ES-I3 (cell line): ENCODE results near the gene TMEM212.

Experiments
- H3K36me3 ChIP-seq: 2 replicates; pipeline ENCODE4 v1.6.1; 2013; ENCODE audit warnings: mild to moderate bottlenecking, low read length, control low read depth, moderate library complexity; ENCODE audit not compliant: insufficient read depth
- H3K4me1 ChIP-seq: 2 replicates; pipeline ENCODE4 v1.6.1; 2013; ENCODE audit warnings: mild to moderate bottlenecking, control low read depth, low read length; ENCODE audit not compliant: insufficient read depth
- H3K9ac ChIP-seq: 2 replicates; pipeline ENCODE4 v1.6.1; 2013; ENCODE audit warnings: low read depth, mild to moderate bottlenecking, low read length, moderate library complexity
- H3K9me3 ChIP-seq: 2 replicates; pipeline ENCODE4 v1.6.1; 2013; ENCODE audit warnings: mild to moderate bottlenecking, low read length, moderate library complexity; ENCODE audit not compliant: control insufficient read depth, insufficient read depth

Gene TMEM212

DNA sequence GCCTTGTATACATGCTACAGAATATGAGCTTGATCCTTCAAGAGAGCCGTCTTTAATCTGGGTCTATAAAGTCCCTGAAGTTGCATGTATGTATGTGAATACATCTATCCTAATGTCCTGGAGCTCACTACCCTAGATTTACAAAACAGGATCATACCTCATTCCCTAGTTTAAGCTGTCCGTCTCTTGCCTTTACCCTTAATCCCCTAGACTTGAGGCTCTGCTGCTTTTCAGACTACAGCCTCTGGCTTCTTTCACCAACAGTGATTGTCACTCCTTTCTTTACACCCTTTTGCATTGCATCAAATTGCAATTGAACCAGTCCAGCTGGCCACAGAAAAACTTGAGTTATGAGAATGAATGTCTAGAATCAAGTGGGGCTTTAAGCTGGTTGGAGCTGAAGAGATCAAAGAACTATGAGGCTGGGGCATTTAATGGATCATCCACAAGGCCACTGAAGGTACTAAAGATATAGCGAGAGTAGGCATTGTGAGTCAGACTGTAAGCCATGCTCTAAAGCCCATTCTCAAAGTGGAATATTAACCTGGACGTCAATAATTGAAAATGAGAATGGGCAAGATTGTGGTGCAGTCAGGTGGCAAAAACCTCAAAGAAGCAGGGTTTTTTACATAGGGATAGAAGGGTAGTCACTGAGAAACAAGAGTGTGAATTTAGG, 20.6 kb upstream of the TMEM212 start:
- peaks cover 18% of the 10 kb centered on the region for H3K4me1 ChIP-seq

DNA sequence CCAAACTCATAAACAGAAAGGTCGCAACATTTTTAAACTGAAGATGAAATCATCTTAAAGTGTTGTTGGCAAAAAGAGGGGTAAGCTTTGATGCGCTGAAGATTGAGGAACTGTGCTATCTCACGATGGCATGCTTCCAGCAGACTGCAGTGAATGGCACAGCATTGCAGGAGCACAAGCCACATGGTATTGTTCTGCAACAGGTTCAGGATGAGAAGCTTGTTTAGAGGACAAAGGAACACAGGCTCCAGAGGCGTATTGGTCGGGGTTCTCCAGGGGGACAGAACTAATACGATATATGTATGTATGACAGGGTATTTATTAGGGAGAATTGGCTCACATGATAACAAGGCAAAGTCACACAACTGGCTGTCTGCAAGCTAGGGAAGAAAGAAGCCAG, 19.0 kb upstream of the TMEM212 start:
- Histone ChIP-seq H3K9me3 (no peaks in the 10 kb centered on the region), H3K4me1 (peaks cover 18% of the 10 kb centered on the region), H3K9ac (no peak overlapping the region), H3K36me3 (no peaks in the 10 kb centered on the region)

More for the DNA sequence above, 20.6 kb upstream of the TMEM212 start:
- H3K36me3 ChIP-seq, result no peaks in the 10 kb centered on the region
- H3K9me3 ChIP-seq, result no peaks in the 10 kb centered on the region
- H3K9ac ChIP-seq, result no peak overlapping the region

DNA sequence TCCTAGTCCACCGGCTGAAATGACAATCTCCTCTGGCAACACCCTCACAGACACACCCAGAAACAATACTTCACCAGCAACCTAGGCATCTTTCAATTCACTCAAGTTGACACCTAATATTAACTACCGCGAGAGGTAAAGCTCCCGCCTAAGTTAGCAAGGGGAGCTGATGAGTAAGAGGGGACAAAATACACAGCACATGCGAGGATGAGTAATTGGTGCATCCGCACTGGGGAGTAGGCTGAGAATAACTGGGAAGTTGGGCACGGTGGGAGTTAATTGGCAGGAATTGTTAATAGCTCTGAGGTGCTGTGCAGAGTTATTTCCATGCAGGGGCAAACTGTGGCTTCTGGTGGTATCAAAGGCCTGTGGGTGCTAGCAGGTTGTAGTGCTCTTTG, 18.3 kb upstream of the TMEM212 start:
- no peaks in the 10 kb centered on the region for H3K36me3 ChIP-seq
- no peaks in the 10 kb centered on the region for H3K9me3 ChIP-seq
- H3K9ac ChIP-seq, result no peak overlapping the region
- H3K4me1 ChIP-seq, result peaks cover 18% of the 10 kb centered on the region

DNA sequence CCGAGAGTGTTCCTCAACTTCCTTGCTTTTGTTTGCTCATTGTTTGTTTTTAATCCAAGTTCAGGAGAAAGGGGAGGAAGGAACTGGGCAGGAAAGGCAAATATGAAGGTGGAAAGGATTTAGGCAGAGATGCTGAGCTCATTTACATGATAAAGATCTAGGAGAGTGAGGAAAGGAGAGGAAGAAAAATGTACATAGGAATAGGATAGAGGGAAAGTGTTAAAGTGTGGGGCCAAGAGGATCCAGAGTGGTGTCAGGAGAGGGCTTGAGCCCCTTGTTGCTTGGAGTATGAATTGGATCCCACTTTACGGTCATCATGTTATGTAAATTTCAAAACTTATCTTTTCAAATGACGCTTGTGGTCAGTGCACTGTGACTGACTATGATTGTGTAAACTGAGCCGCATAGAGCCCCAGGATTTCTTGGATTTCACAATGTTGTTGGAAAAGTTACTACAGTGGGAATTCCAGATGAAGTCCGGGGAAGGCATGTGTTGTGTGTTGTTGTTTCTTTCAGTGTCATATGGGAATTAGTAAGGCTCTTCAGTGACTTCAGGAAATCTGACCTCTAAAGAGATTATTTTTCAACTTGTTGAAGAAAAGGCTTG, 17.8 kb upstream of the TMEM212 start:
- Histone ChIP-seq H3K4me1 (peaks cover 18% of the 10 kb centered on the region), H3K36me3 (no peaks in the 10 kb centered on the region), H3K9me3 (no peaks in the 10 kb centered on the region), H3K9ac (no peak overlapping the region)

DNA sequence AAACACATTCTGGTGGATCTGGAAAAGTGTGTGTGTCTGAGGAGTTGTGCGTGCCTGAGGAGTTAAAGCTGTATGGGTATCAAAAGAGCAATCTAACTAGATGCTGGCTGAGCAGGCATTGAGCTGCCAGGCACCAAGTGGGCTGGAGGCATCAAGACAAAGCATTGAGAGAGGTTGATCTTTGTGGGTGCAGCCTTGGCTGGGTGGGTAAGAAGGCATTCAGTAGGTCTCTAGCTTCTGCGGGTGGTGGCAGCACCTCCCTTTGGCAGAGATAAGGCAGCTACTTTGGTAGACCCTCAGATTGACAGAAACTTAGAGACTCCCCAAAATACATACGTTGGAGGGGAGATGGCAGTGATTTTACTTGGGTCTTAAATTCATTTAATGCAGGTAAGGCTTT, 15.8 kb upstream of the TMEM212 start:
- no peaks in the 10 kb centered on the region for H3K9me3 ChIP-seq
- H3K4me1 ChIP-seq, result peaks cover 11% of the 10 kb centered on the region
- no peaks in the 10 kb centered on the region for H3K36me3 ChIP-seq
- H3K9ac ChIP-seq, result no peak overlapping the region

DNA sequence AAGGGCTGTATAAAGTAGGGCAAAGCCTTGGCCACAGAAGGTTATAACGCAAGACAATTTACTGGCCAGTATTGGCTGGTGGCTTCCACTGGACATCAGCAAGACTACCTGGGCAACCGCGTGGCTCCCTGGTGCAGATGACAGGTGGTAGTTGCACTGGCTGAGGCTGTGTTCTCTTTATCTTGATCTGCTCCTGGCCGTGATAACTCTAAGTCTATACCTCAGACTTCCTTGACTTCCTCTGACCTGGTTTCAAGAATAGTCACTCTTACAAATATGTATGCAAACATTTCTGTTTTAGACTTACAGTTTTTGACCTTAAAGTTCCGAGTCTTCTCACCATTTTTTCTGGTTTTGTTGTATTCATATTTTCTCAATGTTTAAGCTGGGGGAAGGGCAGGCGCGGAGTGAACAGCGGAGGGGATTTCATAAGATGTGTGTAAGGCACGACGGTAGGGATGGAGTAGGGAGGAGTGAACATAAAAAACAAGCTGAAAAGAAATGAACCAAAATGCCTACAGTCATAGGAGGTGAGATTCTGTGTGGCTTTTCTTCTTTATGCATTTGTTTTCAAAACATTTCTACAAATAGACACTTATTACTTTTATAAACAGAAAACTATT, 15.2 kb upstream of the TMEM212 start:
- Histone ChIP-seq H3K4me1 (peaks cover 10% of the 10 kb centered on the region), H3K9me3 (no peaks in the 10 kb centered on the region)

DNA sequence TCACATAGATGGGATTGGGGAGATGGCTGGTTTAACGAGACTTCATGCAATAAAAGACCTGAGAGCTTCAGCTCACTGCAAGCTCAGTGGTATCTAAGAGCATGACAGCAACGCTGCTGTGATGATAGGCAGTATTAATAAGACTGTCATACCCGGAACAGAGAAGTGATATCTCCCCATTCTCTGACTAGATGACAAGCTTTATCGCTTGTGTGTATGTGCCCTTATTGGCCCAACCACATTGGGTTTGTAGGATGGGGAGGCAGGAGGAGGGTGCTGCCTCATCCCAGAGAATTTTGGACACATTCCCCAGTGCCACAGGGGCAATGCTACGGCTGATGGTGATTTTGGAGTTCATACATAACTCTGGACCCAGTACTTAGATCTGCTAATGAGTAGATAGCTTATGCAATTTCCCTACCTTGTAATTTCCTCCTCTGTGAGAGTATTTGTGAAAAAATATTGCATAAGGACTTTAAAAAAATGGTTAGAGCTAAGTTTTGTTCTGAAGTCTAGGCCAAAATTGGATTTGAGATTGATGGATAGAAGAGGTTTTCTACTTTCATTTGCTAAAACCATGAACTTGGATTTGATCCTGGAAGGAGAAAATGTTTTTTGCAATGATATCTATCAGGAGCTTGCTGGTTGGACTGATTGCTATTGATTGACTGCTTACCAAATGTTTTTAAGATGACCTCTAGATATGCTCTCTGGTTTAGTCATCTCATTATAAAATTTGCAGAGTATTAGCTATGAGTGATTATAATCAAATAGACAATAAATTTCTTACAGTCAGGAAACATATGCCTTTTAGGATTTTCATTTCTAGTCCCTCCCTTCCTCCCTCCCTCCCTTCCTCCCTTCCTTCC, 14.0 kb upstream of the TMEM212 start:
- Histone ChIP-seq H3K36me3 (no peaks in the 10 kb centered on the region), H3K4me1 (peaks cover 10% of the 10 kb centered on the region), H3K9me3 (no peaks in the 10 kb centered on the region), H3K9ac (no peak overlapping the region)

More for the DNA sequence above, 15.2 kb upstream of the TMEM212 start:
- Histone ChIP-seq H3K9ac (no peak overlapping the region), H3K36me3 (no peaks in the 10 kb centered on the region)

DNA sequence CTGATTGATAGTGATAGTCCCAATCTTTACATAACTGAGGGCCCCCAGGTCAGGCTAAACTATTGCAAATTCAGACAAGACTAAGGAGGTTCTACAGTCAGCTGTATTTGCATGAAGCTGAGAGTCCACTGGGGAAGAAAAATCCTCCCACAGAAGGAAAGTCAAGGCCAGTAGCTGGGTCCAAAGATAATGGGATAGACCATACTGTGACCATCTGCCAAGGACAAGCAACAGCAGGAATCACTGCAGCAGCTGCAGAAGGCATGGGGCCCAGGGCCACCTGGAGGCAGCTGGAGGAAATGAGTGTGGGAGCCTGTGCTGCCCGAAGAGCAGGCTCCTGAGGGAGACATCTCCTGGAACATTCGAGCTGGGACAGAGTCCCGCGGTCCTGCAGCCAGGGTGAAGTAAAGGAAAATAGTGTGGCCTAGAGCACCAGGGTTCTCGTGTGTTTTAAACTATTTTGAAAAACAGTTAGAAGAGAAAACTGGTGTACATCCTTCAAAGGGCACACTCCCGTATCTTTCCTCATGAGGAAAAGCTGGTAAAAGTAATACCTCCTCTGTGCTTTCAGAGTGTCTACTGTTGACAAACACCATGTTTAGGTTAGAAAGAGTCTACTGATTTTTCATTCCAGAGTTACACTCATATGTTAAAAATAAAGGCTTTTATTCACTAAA, 13.2 kb upstream of the TMEM212 start:
- H3K9me3 ChIP-seq, result no peaks in the 10 kb centered on the region
- H3K36me3 ChIP-seq, result no peaks in the 10 kb centered on the region
- H3K4me1 ChIP-seq, result peaks cover 8% of the 10 kb centered on the region
- H3K9ac ChIP-seq, result no peak overlapping the region

DNA sequence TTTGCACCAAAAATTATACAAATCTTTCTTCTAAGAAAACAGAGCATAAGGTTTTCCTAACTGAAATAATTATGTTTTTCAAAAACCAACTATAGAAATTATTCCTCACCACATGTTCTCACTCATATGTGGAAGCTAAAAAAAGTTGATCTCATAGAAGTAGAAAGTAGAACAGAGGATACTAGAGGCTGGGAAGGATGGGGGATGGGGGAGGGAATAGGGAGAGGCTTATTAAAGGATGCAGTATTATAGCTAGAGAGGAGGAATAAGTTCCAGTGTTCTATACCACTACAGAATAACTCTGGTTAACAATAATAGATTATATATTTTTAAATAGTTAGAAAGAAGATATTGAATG, 12.7 kb upstream of the TMEM212 start:
- peaks cover 4% of the 10 kb centered on the region for H3K4me1 ChIP-seq
- H3K9ac ChIP-seq, result no peak overlapping the region
- H3K36me3 ChIP-seq, result no peaks in the 10 kb centered on the region
- H3K9me3 ChIP-seq, result no peaks in the 10 kb centered on the region

DNA sequence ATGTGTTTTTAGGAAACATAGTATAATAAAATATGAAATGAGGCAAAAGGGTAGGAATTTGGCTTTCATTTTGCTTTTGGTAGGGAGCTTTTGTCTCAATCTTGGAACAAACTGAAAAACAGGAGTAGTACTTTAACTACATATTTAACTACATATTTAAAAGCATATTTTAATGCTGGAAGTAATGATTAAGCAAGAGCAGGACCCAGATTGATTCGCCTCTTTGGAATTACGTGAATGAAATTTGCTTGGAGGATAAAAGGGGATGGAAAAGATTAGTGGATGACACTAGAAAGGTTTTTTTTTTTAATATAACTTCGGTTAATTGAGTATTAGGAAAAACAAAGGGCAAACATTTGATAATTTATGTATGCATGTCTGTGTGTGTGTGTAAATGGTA, 11.2 kb upstream of the TMEM212 start:
- H3K9me3 ChIP-seq, result no peaks in the 10 kb centered on the region
- H3K4me1 ChIP-seq, result no peaks in the 10 kb centered on the region
- no peak overlapping the region for H3K9ac ChIP-seq
- no peaks in the 10 kb centered on the region for H3K36me3 ChIP-seq

DNA sequence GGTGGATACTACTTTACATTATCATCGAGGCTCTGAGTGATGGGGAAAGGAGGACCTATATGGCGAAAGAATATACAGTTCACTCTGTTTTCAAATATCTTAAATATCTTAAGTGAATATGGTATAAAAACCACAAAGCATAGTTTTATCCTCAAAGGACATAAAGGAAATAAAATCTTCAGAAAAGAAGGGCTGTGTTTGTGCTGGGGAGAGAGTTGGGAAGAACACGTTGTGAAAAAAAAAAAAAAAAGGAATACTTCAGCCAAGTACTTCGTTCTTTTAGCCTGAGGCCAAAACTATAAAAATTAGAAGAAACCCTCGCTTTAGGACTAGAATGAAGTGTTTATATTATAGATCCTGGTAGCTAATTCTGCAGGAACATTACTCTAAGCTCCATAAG, 10.2 kb upstream of the TMEM212 start:
- H3K9me3 ChIP-seq, result no peaks in the 10 kb centered on the region
- no peaks in the 10 kb centered on the region for H3K36me3 ChIP-seq
- H3K4me1 ChIP-seq, result 0 out of 2 replicates have a peak, but pooled peaks cover under 1% of the 10 kb centered on the region
- H3K9ac ChIP-seq, result no peak overlapping the region

DNA sequence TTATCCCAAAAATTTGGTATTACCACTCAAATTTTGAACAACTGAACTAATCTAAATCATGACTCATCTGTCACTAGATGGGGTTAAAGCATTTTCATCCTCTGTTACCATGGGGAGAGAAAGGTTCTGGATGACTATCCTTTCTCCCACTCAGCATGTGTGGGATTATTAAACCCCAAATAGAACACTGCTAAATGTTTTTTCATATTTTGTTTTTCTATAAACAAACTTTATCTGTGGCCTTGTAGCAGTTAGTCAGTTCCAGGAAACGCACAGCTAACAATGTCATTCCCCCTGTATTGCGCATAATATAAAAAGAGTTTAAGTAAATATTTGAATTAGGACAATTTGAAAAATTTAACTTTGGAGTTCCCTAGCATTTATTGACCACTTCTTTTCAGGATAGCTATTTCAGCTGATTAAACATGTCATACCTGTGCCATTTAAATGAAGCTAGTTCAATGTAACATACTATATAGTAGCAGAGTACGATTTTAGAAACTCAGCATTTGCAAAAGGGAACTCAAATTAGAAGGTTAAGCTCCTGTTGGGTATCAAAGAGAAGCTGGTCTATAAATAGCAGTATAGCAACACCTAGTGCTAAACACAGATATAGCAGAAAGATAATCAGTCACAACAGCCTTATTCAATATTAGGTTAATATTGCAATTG, 9.2 kb upstream of the TMEM212 start:
- H3K9ac ChIP-seq, result no peak overlapping the region
- H3K36me3 ChIP-seq, result no peaks in the 10 kb centered on the region
- no peaks in the 10 kb centered on the region for H3K9me3 ChIP-seq
- peaks cover 8% of the 10 kb centered on the region; the same call in 1 of the 2 replicates for H3K4me1 ChIP-seq

DNA sequence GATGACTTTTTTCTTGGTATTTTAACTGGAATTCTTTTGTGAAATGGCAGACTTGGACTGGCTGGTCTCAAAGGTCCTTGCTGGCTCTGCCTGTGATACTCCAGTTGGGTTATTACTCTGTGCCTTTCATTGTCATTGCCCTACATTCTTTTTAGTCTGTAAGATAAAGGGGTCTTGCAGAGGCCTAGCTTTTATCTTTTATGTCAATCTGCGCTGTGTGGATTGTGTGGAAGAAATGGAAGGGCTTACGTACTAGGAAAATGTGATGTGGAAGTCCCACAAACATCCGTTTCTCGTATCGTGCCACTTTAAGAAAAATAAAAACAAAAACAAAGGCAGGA, 8.7 kb upstream of the TMEM212 start:
- Histone ChIP-seq H3K36me3 (no peaks in the 10 kb centered on the region), H3K9me3 (no peaks in the 10 kb centered on the region), H3K9ac (no peak overlapping the region), H3K4me1 (peaks cover 9% of the 10 kb centered on the region; the same call in 1 of the 2 replicates)

DNA sequence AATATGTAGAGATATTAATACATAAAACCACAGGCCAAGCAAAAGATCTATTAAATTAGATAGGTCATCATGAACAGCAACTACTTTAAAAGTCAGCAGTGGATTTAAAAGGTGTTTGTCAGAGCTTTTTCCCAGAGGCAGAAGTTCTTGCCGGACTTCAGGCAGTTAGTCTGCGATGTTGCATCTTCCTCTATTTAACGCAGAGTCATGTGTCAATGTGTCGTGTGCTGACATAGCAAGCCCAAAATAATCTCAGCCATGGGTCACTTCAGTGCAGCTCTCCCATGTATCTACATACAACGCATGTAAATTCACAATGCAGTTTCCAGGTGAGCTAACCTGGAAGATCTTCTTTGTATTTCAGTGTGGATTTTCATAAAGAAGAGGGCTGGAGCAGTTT, 8.0 kb upstream of the TMEM212 start:
- no peaks in the 10 kb centered on the region for H3K36me3 ChIP-seq
- H3K4me1 ChIP-seq, result peaks cover 9% of the 10 kb centered on the region; the same call in 1 of the 2 replicates

More for the DNA sequence above, 8.0 kb upstream of the TMEM212 start:
- no peak overlapping the region for H3K9ac ChIP-seq
- H3K9me3 ChIP-seq, result no peaks in the 10 kb centered on the region
